Measurements from ENCODE around the gene MAB21L4. TPM values are rescaled to one million over a fixed set of nuclear protein-coding genes. Genes with fewer than 3 reads are reported as not detected.

The MAB21L4 gene
- 0.07 TPM in 1 of 2 replicates, not detected in the other for total RNA-seq
- not detected in 2 replicates for polyA plus RNA-seq

DNA sequence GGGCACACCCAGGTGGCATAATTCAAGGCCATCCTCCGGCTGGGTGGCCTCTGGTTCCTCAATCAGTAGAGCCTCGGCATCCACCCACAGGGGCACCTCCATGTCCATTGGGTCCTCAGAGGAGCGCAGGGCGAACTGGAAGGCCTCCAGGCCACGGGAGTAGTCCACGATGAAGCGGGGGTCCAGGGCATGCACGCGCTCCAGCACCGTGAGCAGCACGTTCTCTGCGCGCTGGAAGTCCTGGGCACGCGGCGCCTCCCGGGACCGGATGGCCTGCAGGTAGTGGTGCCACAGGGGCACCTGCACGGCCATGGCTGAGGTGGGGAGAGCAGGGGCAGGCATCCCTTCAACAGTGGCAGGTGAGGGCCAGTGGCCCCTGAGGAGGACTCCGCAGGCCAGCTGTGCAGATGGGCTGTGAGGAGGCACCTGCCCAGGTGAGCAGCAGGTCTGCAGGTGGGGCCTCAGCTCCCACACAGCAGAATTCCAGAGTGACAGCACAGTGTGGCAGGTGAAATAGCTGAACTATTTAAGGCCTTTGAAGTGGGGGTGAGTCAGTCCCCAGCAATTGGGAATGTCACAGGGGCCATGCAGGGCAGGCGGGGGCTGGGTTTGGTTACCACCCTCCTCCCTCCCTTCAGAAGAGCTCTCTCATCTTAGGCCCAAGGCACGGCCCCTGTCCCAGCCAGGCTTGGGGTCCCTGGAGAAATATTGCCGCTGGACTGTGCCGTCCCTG, at the start of gene MAB21L4:
TSS of gene MAB21L4 (minus strand) at position 501 of the 733 bp plus-strand sequence. CDS start at position 342, 159 bp downstream.
- H3K27me3 ChIP-seq: no peaks in the 10 kb centered on the region
- no peak for DNase-seq (ENCODE audit: low read depth in 1 of 2, low spot score in 1 of 2)
- no peaks in the 10 kb centered on the region for H3K9me3 ChIP-seq (ENCODE audit: low read depth)
- no peak within 1 kb of the TSS for H3K27ac ChIP-seq
- H3K36me3 ChIP-seq: no peaks in the 10 kb centered on the region
- no peaks in the 10 kb centered on the region for H3K4me1 ChIP-seq (ENCODE audit: low read depth)
- TF ChIP-seq, protein P1, sequence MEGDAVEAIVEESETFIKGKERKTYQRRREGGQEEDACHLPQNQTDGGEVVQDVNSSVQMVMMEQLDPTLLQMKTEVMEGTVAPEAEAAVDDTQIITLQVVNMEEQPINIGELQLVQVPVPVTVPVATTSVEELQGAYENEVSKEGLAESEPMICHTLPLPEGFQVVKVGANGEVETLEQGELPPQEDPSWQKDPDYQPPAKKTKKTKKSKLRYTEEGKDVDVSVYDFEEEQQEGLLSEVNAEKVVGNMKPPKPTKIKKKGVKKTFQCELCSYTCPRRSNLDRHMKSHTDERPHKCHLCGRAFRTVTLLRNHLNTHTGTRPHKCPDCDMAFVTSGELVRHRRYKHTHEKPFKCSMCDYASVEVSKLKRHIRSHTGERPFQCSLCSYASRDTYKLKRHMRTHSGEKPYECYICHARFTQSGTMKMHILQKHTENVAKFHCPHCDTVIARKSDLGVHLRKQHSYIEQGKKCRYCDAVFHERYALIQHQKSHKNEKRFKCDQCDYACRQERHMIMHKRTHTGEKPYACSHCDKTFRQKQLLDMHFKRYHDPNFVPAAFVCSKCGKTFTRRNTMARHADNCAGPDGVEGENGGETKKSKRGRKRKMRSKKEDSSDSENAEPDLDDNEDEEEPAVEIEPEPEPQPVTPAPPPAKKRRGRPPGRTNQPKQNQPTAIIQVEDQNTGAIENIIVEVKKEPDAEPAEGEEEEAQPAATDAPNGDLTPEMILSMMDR (IDR thresholded peaks at IDR 0.05; ENCODE audit: low read depth, low read length): no peak
- H3K4me3 ChIP-seq: no peak within 1 kb of the TSS

DNA sequence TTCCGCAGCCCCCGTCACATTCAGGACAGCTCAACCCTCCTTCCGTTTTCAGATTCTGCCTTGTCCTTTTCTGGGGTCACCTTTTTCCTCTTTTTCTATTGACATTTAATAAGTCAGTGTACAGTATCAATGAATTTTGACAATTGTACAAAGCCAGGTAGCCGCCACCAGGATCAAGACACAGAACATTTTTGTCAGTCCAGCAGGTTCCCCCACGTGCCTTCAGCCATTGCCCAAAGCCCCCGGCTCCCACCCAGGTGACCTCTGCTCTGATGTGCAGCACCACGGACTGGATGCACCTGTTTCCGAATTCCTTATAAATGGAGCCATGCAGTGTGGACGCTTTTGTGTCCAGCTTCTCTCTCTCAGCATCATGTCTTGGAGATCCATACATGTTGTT, 40.1 kb upstream of the MAB21L4 start:
- Histone ChIP-seq H3K4me1 (ENCODE audit: low read depth) (no peaks in the 10 kb centered on the region), H3K36me3 (no peaks in the 10 kb centered on the region), H3K4me3 (no peak overlapping the region), H3K27ac (no peak overlapping the region), H3K27me3 (no peaks in the 10 kb centered on the region), H3K9me3 (ENCODE audit: low read depth) (no peaks in the 10 kb centered on the region)
- TF ChIP-seq, protein P1 (IDR thresholded peaks at IDR 0.05; ENCODE audit: low read depth, low read length): no peak
- no peak for DNase-seq (ENCODE audit: low read depth in 1 of 2, low spot score in 1 of 2)

DNA sequence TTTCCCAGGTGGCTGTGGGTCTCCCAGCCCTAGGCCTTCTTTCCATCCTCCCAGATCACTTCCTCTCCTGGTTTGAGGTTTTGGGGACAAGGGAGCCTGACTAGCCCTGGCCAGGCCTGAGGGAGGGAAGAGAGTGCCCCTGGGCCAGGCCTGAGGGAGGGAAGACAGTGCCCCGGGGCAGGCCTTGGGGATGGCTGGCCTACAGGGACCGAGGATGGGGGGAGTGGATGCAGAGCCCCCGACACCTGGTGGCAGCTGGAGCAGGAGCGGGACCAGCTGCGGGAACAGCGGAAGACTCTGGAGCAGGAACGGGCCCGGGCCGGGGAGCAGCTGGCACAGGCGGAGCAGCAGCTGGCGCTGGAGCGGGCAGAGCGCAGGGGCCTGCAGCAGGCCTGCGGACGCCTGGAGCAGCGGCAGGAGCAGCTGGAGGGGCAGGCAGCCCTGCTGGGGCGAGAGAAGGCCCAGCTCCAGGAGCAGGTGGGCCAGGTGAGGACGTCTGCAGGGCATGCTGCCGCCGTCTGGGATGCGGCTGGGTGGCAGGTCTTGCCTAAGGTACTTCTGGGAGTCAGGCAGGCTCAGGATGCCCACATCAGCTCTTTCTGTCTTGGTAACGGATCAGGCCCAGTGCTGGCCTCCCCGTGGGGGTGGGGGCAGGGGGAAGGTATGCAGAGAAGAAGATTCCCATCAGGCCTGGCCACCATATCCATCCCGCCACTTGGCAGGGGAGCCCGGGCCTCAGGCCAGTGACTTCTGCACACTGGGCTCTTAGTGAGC, 39.3 kb upstream of the MAB21L4 start:
- H3K9me3 ChIP-seq (ENCODE audit: low read depth): no peaks in the 10 kb centered on the region
- no peak overlapping the region for H3K27ac ChIP-seq
- DNase-seq (ENCODE audit: low read depth in 1 of 2, low spot score in 1 of 2): no peak
- H3K36me3 ChIP-seq: no peaks in the 10 kb centered on the region
- TF ChIP-seq, protein P1 (IDR thresholded peaks at IDR 0.05; ENCODE audit: low read depth, low read length): no peak
- no peaks in the 10 kb centered on the region for H3K27me3 ChIP-seq
- H3K4me1 ChIP-seq (ENCODE audit: low read depth): no peaks in the 10 kb centered on the region
- H3K4me3 ChIP-seq: no peak overlapping the region

DNA sequence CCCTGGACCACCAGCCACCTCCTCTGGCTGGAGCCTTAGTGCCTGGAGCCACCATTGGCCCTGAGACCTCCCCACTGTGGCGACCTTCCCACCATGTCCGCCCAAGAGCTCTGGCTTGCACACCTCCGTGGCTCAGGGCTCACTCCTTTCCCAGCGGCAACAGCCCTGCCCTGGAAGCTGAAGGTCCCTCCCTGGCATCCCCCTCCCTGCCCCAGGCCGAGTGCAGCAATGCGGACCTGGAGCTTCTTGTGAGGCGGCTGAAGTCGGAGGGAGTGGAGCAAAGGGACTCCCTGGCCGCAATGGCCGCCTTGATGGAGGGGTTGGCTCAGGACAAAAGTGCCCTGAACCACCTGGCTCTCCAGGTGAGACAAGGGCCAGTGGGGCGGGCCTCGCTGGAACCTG, 38.7 kb upstream of the MAB21L4 start:
- DNase-seq (ENCODE audit: low read depth in 1 of 2, low spot score in 1 of 2): no peak
- H3K9me3 ChIP-seq (ENCODE audit: low read depth): no peaks in the 10 kb centered on the region
- H3K27ac ChIP-seq: no peak overlapping the region
- H3K27me3 ChIP-seq: no peaks in the 10 kb centered on the region
- no peaks in the 10 kb centered on the region for H3K36me3 ChIP-seq
- H3K4me3 ChIP-seq: no peak overlapping the region
- no peaks in the 10 kb centered on the region for H3K4me1 ChIP-seq (ENCODE audit: low read depth)
- TF ChIP-seq, protein P1 (IDR thresholded peaks at IDR 0.05; ENCODE audit: low read depth, low read length): no peak

DNA sequence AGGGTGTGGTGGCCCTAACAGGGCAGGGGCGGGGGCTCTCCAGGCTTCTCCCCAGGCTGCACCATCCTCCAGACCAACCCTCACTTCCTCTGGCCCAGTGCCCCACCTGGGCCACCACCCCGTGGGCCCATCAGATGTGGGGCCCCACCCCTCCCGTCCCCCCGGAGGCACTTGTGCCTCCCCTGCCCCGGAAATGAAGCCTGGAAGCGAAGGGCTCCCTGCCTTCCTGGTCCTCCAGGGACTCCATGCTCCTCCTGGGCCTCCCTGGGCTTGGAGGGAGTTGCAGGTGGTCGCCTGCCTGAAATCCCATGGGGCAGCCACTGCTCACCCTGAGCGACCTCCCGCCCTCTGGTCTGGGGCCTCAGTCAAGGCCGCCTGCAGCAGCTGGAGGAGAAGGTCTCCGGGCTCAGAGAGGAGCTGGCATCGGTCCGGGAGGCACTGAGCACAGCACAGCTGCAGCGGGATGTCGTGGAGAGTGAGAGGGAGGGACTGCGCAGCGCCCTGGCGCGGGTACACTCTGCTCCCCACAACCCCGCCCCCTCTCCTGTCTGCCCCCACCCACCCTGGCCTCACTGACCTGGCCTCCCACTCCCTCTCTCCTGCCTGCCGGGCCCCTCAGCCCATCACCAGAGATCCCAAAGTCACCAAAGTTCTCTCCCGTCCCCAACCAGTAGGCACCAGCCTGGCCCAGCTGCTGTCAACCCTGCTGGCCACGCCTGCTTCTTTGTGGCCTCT, 38.2 kb upstream of the MAB21L4 start:
- Histone ChIP-seq H3K27ac (no peak overlapping the region), H3K36me3 (no peaks in the 10 kb centered on the region), H3K9me3 (ENCODE audit: low read depth) (no peaks in the 10 kb centered on the region), H3K4me3 (no peak overlapping the region), H3K4me1 (ENCODE audit: low read depth) (no peaks in the 10 kb centered on the region), H3K27me3 (no peaks in the 10 kb centered on the region)
- TF ChIP-seq, protein P1 (IDR thresholded peaks at IDR 0.05; ENCODE audit: low read depth, low read length): no peak
- DNase-seq (ENCODE audit: low read depth in 1 of 2, low spot score in 1 of 2): no peak

Data from cardiac muscle cell (in vitro differentiated cells and primary cell).